Peyer's patch (tissue), 4 donors: ENCODE data around the gene PDK3.

Experiments
- POLR2A ChIP-seq, 2 donors: fragments of 450-650 bp; IDR thresholded peaks; one replicate each; pipeline ENCODE4 v1.5.1; 2017; ENCODE audit warnings: antibody characterized with exemption in 2 of 2, mild to moderate bottlenecking in 2 of 2, moderate library complexity in 2 of 2
- TF ChIP-seq, protein P1 (sequence below), 6 experiments: fragments of 450-650 bp in 4 of 6; fragments of 200-600 bp in 2 of 6; sonication (generic) in 1 of 6; IDR thresholded peaks; one replicate each; pipeline ENCODE4 v1.5.1; 2017 to 2019; ENCODE audit warnings: antibody characterized with exemption in 6 of 6, mild to moderate bottlenecking in 3 of 6, moderate library complexity in 1 of 6

DNA sequence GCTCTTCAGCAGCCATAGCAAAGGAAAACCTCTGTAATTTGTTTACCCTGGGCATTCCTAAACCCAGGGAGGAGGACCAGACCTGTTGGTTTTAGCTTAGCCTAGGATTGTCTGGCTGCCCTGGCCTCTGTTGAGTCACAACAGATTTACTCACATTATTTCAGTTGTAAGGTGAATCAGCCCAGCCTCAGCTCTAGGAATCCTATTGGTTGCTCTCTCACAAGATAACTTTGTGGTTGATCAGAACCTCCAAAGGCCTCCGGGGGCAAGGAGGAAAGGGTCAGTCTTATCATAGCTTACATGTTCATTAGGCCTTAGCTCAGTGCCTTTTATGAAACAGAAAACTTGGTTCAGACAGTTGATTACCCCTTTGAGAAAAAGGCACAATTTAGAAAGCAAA is 41.0 kb downstream of the PDK3 start:
- no peak for TF ChIP-seq POLR2A (IDR thresholded peaks at IDR 0.05)
- TF ChIP-seq, protein P1, sequence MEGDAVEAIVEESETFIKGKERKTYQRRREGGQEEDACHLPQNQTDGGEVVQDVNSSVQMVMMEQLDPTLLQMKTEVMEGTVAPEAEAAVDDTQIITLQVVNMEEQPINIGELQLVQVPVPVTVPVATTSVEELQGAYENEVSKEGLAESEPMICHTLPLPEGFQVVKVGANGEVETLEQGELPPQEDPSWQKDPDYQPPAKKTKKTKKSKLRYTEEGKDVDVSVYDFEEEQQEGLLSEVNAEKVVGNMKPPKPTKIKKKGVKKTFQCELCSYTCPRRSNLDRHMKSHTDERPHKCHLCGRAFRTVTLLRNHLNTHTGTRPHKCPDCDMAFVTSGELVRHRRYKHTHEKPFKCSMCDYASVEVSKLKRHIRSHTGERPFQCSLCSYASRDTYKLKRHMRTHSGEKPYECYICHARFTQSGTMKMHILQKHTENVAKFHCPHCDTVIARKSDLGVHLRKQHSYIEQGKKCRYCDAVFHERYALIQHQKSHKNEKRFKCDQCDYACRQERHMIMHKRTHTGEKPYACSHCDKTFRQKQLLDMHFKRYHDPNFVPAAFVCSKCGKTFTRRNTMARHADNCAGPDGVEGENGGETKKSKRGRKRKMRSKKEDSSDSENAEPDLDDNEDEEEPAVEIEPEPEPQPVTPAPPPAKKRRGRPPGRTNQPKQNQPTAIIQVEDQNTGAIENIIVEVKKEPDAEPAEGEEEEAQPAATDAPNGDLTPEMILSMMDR (IDR thresholded peaks at IDR 0.05): no peak
